Measurements from ENCODE around the gene SOAT1. TPM values are rescaled to one million over a fixed set of nuclear protein-coding genes. Genes with fewer than 3 reads are reported as not detected.

Gene SOAT1
- total and polyA plus RNA-seq, 2 donors (not counting 1 experiment from before 2014, with no cell fraction given), result 3.1 to 25.1 TPM

GRCh38 chr1:179337288-179337687 lies 43.7 kb downstream of the SOAT1 start:
- ATAC-seq (ENCODE audit: low read depth), result no peak
- Mint-ChIP-seq H3K27me3 (no peaks in the 10 kb centered on the region), H3K27ac (no peak overlapping the region), H3K4me3 (no peak overlapping the region), H3K4me1 (peaks cover 10% of the 10 kb centered on the region), H3K9me3 (ENCODE audit: insufficient read depth) (no peaks in the 10 kb centered on the region)
- no peak overlapping the region for H3K4me3 ChIP-seq (ENCODE audit: control extremely low read depth in 1 of 5, extremely low read depth in 1 of 5, insufficient read depth in 1 of 5, low read depth in 2 of 5, low read length in 4 of 5)
- H2AFZ ChIP-seq (ENCODE audit: insufficient read depth, low read depth, low read length, poor library complexity, severe bottlenecking), result no peak overlapping the region
- no peaks in the 10 kb centered on the region for H4K20me1 ChIP-seq (ENCODE audit: control insufficient read depth, insufficient read depth, low read length, poor library complexity, severe bottlenecking)
- no peak for DNase-seq
- 100% methylated on average over 1 of the region's 2 CpGs for WGBS (ENCODE audit: insufficient coverage)
- no peak overlapping the region for H3K4me2 ChIP-seq (replicated peaks; ENCODE audit: low read depth, low read length, poor library complexity, severe bottlenecking)
- ChIA-PET CTCF (no interaction called here), POLR2A (no interaction called here)
- H3K27ac ChIP-seq (ENCODE audit: low read length in 2 of 2), result no peak overlapping the region
- intact Hi-C loops (cut with micrococcal nuclease), result no loop called here
- no peaks in the 10 kb centered on the region for H3K79me2 ChIP-seq (ENCODE audit: control insufficient read depth, insufficient read depth, low read length)
- TF ChIP-seq, protein P1, sequence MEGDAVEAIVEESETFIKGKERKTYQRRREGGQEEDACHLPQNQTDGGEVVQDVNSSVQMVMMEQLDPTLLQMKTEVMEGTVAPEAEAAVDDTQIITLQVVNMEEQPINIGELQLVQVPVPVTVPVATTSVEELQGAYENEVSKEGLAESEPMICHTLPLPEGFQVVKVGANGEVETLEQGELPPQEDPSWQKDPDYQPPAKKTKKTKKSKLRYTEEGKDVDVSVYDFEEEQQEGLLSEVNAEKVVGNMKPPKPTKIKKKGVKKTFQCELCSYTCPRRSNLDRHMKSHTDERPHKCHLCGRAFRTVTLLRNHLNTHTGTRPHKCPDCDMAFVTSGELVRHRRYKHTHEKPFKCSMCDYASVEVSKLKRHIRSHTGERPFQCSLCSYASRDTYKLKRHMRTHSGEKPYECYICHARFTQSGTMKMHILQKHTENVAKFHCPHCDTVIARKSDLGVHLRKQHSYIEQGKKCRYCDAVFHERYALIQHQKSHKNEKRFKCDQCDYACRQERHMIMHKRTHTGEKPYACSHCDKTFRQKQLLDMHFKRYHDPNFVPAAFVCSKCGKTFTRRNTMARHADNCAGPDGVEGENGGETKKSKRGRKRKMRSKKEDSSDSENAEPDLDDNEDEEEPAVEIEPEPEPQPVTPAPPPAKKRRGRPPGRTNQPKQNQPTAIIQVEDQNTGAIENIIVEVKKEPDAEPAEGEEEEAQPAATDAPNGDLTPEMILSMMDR (IDR thresholded peaks at IDR 0.05), result no peak
- TF ChIP-seq EZH2 (IDR thresholded peaks at IDR 0.05; ENCODE audit: borderline replicate concordance, insufficient read depth, low read depth, low read length, poor library complexity, severe bottlenecking), result no peak
- H3K9ac ChIP-seq (ENCODE audit: low read length), result no peak overlapping the region
- no peaks in the 10 kb centered on the region for H3K9me3 ChIP-seq (ENCODE audit: control extremely low read depth in 1 of 3, control insufficient read depth in 2 of 3, insufficient read depth in 1 of 3, low read length in 2 of 3)
- peaks cover 0 to 11% of the 10 kb centered on the region in 2 experiments for H3K36me3 ChIP-seq (replicated peaks in 1 of 2; ENCODE audit: control extremely low read depth in 1 of 2, control insufficient read depth in 1 of 2, extremely low read depth in 1 of 2, insufficient read depth in 2 of 2, low read length in 1 of 2)
- peaks cover 0 to 7% of the 10 kb centered on the region in 2 donors for H3K4me1 ChIP-seq (ENCODE audit: control insufficient read depth in 2 of 2, insufficient read depth in 2 of 2, low read length in 2 of 2)
- H3K27me3 ChIP-seq (replicated peaks in 1 of 4; ENCODE audit: control extremely low read depth in 1 of 4, control insufficient read depth in 3 of 4, insufficient read depth in 4 of 4, low read length in 3 of 4), result no peaks in the 10 kb centered on the region

- ATAC-seq (ENCODE audit: low read depth) (no peak), DNase-seq (no peak)
- no peak for TF ChIP-seq EZH2 (IDR thresholded peaks at IDR 0.05; ENCODE audit: borderline replicate concordance, insufficient read depth, low read depth, low read length, poor library complexity, severe bottlenecking)
- TF ChIP-seq, protein P1 (IDR thresholded peaks at IDR 0.05), result no peak
- CTCF ChIA-PET, result no interaction called here
- no peak overlapping the region for H2AFZ ChIP-seq (ENCODE audit: insufficient read depth, low read depth, low read length, poor library complexity, severe bottlenecking)
- no peaks in the 10 kb centered on the region for H3K79me2 ChIP-seq (ENCODE audit: control insufficient read depth, insufficient read depth, low read length)
- peaks cover 0 to 7% of the 10 kb centered on the region in 2 donors for H3K4me1 ChIP-seq (ENCODE audit: control insufficient read depth in 2 of 2, insufficient read depth in 2 of 2, low read length in 2 of 2)
- Mint-ChIP-seq H3K27me3 (no peaks in the 10 kb centered on the region), H3K4me3 (no peak overlapping the region), H3K4me1 (peaks cover 10% of the 10 kb centered on the region), H3K9me3 (ENCODE audit: insufficient read depth) (no peaks in the 10 kb centered on the region), H3K27ac (no peak overlapping the region)
- H3K27me3 ChIP-seq (replicated peaks in 1 of 4; ENCODE audit: control extremely low read depth in 1 of 4, control insufficient read depth in 3 of 4, insufficient read depth in 4 of 4, low read length in 3 of 4), result no peaks in the 10 kb centered on the region
- POLR2A ChIA-PET, result no interaction called here
- H3K36me3 ChIP-seq (replicated peaks in 1 of 2; ENCODE audit: control extremely low read depth in 1 of 2, control insufficient read depth in 1 of 2, extremely low read depth in 1 of 2, insufficient read depth in 2 of 2, low read length in 1 of 2), result peaks cover 0 to 15% of the 10 kb centered on the region in 2 experiments
- 100% methylated on average over 2 of the region's 5 CpGs for WGBS (ENCODE audit: insufficient coverage)
- no peak overlapping the region for H3K27ac ChIP-seq (ENCODE audit: low read length in 2 of 2)
- H3K4me3 ChIP-seq (ENCODE audit: control extremely low read depth in 1 of 5, extremely low read depth in 1 of 5, insufficient read depth in 1 of 5, low read depth in 2 of 5, low read length in 4 of 5), result no peak overlapping the region
- no peaks in the 10 kb centered on the region for H3K9me3 ChIP-seq (ENCODE audit: control extremely low read depth in 1 of 3, control insufficient read depth in 2 of 3, insufficient read depth in 1 of 3, low read length in 2 of 3)
- H3K4me2 ChIP-seq (replicated peaks; ENCODE audit: low read depth, low read length, poor library complexity, severe bottlenecking), result no peak overlapping the region
- intact Hi-C loops (cut with micrococcal nuclease), result no loop called here
- no peaks in the 10 kb centered on the region for H4K20me1 ChIP-seq (ENCODE audit: control insufficient read depth, insufficient read depth, low read length, poor library complexity, severe bottlenecking)
- H3K9ac ChIP-seq (ENCODE audit: low read length), result no peak overlapping the region
Measured at GRCh38 chr1:179337942-179338560, 44.5 kb downstream of the SOAT1 start.

Data from B cell (primary cell).